Thyroid gland (tissue), 4 donors: ENCODE measurements around the gene TIAM2.

Experiments used
- CTCF ChIP-seq, 6 experiments: fragments of 200-600 bp in 3 of 6; fragments of 450-650 bp in 3 of 6; sonication (generic) in 3 of 6; IDR thresholded peaks; one replicate each; pipeline ENCODE4 v1.5.1; 2016 to 2019; ENCODE audit warnings: antibody characterized with exemption in 6 of 6, mild to moderate bottlenecking in 2 of 6, inconsistent platforms in 1 of 6, moderate library complexity in 1 of 6
- POLR2A ChIP-seq, 2 donors: fragments of 450-650 bp; IDR thresholded peaks; one replicate each; pipeline ENCODE4 v1.6.1; 2017; ENCODE audit warnings: antibody characterized with exemption in 2 of 2, mild to moderate bottlenecking in 2 of 2, moderate library complexity in 1 of 2

- TF ChIP-seq CTCF (IDR thresholded peaks at IDR 0.05) (no peak), POLR2A (IDR thresholded peaks at IDR 0.05) (no peak)
Measured at GRCh38 chr6:155128977-155129376, 133.9 kb downstream of the TIAM2 start.
